Peyer's patch (tissue), 4 donors: ENCODE data around the gene CDIP1.
A peak's percentile ranks its signal among the peaks of the same experiment; 100 is the strongest.

Experiments
- CTCF ChIP-seq, 6 experiments: fragments of 450-650 bp in 4 of 6; fragments of 200-600 bp in 2 of 6; sonication (generic) in 1 of 6; IDR thresholded peaks; one replicate each; pipeline ENCODE4 v1.5.1; 2017 to 2019; ENCODE audit warnings: antibody characterized with exemption in 6 of 6, mild to moderate bottlenecking in 3 of 6, moderate library complexity in 1 of 6
- POLR2A ChIP-seq, 2 donors: fragments of 450-650 bp; IDR thresholded peaks; one replicate each; pipeline ENCODE4 v1.5.1; 2017; ENCODE audit warnings: antibody characterized with exemption in 2 of 2, mild to moderate bottlenecking in 2 of 2, moderate library complexity in 2 of 2

DNA sequence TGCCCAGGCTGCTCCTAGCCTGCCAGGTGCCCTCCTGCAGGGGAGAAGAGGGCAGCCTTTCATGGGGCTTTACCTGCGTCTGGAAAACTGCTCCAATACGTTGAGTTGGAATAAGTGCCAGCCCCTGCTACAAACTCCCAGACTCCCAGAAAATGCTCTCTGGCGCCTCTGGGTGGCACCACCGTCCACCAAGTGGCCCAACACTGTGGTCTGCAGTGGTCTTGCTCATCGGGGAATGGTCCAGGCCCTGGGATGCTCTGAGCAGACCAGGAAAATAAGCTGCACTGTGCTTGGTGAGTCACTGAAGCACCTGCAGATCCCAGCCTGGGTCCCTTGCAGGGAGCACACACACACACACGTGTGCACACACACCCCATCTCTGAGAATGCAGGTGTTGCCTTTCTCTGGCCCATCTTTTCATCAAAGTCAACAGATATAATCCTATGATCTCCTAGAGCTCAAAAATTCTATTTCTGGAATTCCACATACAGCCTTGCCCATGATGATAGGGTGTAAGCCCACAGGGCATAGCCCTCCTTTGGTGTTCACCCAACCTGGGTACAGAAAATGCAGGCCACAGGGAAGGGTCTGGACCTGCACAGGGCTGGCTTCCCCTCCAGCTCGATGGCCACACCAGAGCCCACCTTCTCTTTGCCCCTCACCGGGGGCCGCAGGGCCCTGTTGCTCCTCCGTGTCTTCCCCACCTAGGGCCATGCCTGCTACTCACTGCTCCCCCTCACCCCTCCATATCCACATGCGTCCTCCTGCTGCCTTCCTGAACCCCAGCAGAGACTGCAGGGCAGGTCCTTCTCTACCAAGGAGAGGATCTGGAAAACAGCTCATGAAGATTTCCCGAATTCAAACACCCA lies 20.5 kb downstream of the CDIP1 start:
- TF ChIP-seq CTCF (IDR thresholded peaks at IDR 0.05) (peak; percentile 9 to 49 (median 36)), POLR2A (IDR thresholded peaks at IDR 0.05) (no peak)
